Smooth muscle cell (in vitro differentiated cells): ENCODE data around the gene COL23A1. TPM values are rescaled to one million over a fixed set of nuclear protein-coding genes. Genes with fewer than 3 reads are reported as not detected.

ENCODE experiments used
- DNase-seq: peaks from one replicate; lab custom pipeline; 2025; ENCODE audit not compliant: unreplicated experiment; lab: John Stamatoyannopoulos, UW
- H2AFZ ChIP-seq: fragments of 200-600 bp; sonication (generic); 2 replicates; pipeline ENCODE4 v1.6.0; 2016; ENCODE audit warnings: antibody characterized with exemption, low read depth, mild to moderate bottlenecking
- H3F3A ChIP-seq: fragments of 200-600 bp; sonication (generic); 2 replicates; pipeline ENCODE4 v1.6.0; 2017; ENCODE audit warnings: antibody characterized with exemption, low read depth
- H3K27ac ChIP-seq: fragments of 200-600 bp; sonication (generic); 2 replicates; pipeline ENCODE4 v1.5.1; 2016; ENCODE audit warnings: low read depth, mild to moderate bottlenecking
- H3K27me3 ChIP-seq: fragments of 200-600 bp; sonication (generic); 2 replicates; pipeline ENCODE4 v1.6.1; 2016; ENCODE audit warnings: low read depth, mild to moderate bottlenecking
- H3K36me3 ChIP-seq: fragments of 200-600 bp; sonication (generic); 2 replicates; pipeline ENCODE4 v1.5.1; 2016; ENCODE audit warnings: low read depth
- H3K4me1 ChIP-seq: fragments of 200-600 bp; sonication (generic); 2 replicates; pipeline ENCODE4 v1.5.1; 2016; ENCODE audit warnings: low read depth
- H3K4me2 ChIP-seq: fragments of 200-600 bp; sonication (generic); 2 replicates; pipeline ENCODE4 v1.6.0; 2016; ENCODE audit warnings: mild to moderate bottlenecking
- H3K4me3 ChIP-seq: fragments of 200-600 bp; sonication (generic); 2 replicates; pipeline ENCODE4 v1.5.1; 2016; ENCODE audit warnings: mild to moderate bottlenecking
- H3K79me2 ChIP-seq: fragments of 200-600 bp; sonication (generic); 2 replicates; pipeline ENCODE4 v1.6.0; 2016; ENCODE audit warnings: low read depth, mild to moderate bottlenecking
- H3K9ac ChIP-seq: fragments of 200-600 bp; sonication (generic); 2 replicates; pipeline ENCODE4 v1.6.0; 2016; ENCODE audit warnings: low read depth
- H3K9me3 ChIP-seq: fragments of 200-600 bp; sonication (generic); replicated peaks from 2 replicates; pipeline ENCODE4 v1.5.1; 2016; ENCODE audit warnings: low read depth
- H4K20me1 ChIP-seq: fragments of 200-600 bp; sonication (generic); 2 replicates; pipeline ENCODE4 v1.6.0; 2016; ENCODE audit warnings: low read depth
- CTCF ChIP-seq: fragments of 200-600 bp; sonication (generic); IDR thresholded peaks from 2 replicates; pipeline ENCODE4 v1.5.1; 2017; ENCODE audit warnings: borderline replicate concordance, mild to moderate bottlenecking, antibody characterized with exemption; ENCODE audit not compliant: insufficient read depth, poor library complexity, severe bottlenecking
- WGBS: methylation state at CpG from one replicate; pipeline ENCODE4 v1.1.7; 2016; ENCODE audit warnings: low lambda C conversion rate; 5-methylcytosine and 5-hydroxymethylcytosine counted together
- polyA plus RNA-seq: library from polyadenylated mRNA; unstranded; fragments of >200 nt; fragmentation: Nextera tagmentation; extraction: Ambion mirVana; gene quantifications from 2 replicates; pipeline ENCODE4 v1.2.1, GENCODE V29; 2016
- total RNA-seq: library from RNA; depleted of rRNA; stranded (reverse); fragments of >200 nt; gene quantifications from 2 replicates; pipeline ENCODE4 v1.2.3, GENCODE V29; 2014

Gene COL23A1
- total and polyA plus RNA-seq, 2 experiments from 2014 or later = 5.3 to 27.4 TPM

DNA sequence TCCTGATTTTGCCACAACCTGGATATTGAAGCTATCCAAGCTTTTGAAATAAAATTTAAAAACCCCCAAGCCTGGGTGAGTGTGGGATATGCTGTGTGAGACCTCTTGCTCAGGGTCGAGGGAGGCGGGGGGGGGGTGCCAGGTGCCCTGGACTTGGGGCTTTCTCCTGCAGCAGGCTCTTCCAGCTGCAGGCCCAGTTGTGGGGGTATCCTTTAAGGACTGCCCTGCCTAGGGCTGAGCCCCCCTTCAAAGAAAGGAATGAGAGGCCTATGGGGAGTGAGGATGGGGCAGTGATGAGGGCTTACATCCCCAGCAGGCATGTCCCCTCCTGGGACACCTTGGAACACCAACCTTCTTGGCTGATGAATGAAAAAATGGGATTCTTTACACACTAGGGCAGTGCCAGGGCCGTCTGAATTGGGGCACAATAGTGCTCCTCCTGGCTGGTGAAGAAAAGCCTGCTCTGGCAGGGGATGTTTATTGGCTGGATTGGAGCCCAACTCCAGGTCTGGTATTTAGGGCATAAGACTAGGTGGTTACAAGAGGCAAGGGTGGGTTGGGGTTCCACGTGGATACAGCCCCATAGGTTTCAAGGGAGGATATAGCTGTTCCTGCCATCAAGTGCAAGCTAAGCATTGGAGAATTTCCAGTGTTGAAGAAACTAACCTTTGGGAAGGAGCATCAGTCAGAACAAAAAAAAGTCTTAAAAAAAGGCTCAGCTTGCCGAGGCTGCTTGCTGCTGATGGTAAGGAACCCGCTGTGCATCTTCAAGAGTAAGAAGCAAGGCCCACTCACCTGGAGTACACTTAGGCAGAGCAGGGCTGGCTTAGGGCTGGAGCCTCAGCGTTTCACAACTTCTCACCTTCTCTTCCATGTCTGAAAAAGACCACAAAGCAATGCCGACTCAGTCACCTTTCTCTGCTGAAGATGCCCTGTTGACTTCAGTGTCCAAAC, 378.8 kb downstream of the COL23A1 start:
- peaks cover 31% of the 10 kb centered on the region for H3K79me2 ChIP-seq
- no peak overlapping the region for H3K27ac ChIP-seq
- WGBS = 91% methylated on average over 8 of the region's 8 CpGs
- peaks cover 5% of the 10 kb centered on the region for H3K4me1 ChIP-seq
- no peak overlapping the region for H3K9ac ChIP-seq
- no peak overlapping the region for H3K4me3 ChIP-seq
- H4K20me1 ChIP-seq = peaks cover 99% of the 10 kb centered on the region
- no peak for DNase-seq
- no peak for TF ChIP-seq CTCF
- H3K9me3 ChIP-seq = no peaks in the 10 kb centered on the region
- peaks cover 9% of the 10 kb centered on the region for H3K36me3 ChIP-seq
- no peak overlapping the region for H2AFZ ChIP-seq
- H3K27me3 ChIP-seq = no peaks in the 10 kb centered on the region
- peaks cover 45% of the 10 kb centered on the region for H3F3A ChIP-seq
- no peak overlapping the region for H3K4me2 ChIP-seq

GRCh38 chr5:178210686-178211085, 379.5 kb downstream of the COL23A1 start:
- H3F3A ChIP-seq = peaks cover 45% of the 10 kb centered on the region
- over 99% methylated on average over 5 of the region's 5 CpGs for WGBS
- H3K4me2 ChIP-seq = no peak overlapping the region
- no peak for TF ChIP-seq CTCF
- H3K4me3 ChIP-seq = no peak overlapping the region
- H2AFZ ChIP-seq = no peak overlapping the region
- no peak overlapping the region for H3K27ac ChIP-seq
- H3K4me1 ChIP-seq = peaks cover 11% of the 10 kb centered on the region
- H3K9me3 ChIP-seq = no peaks in the 10 kb centered on the region
- DNase-seq = no peak
- H3K27me3 ChIP-seq = no peaks in the 10 kb centered on the region
- H3K9ac ChIP-seq = no peak overlapping the region
- peaks cover 99% of the 10 kb centered on the region for H4K20me1 ChIP-seq
- H3K36me3 ChIP-seq = peaks cover 3% of the 10 kb centered on the region
- peaks cover 38% of the 10 kb centered on the region for H3K79me2 ChIP-seq

DNA sequence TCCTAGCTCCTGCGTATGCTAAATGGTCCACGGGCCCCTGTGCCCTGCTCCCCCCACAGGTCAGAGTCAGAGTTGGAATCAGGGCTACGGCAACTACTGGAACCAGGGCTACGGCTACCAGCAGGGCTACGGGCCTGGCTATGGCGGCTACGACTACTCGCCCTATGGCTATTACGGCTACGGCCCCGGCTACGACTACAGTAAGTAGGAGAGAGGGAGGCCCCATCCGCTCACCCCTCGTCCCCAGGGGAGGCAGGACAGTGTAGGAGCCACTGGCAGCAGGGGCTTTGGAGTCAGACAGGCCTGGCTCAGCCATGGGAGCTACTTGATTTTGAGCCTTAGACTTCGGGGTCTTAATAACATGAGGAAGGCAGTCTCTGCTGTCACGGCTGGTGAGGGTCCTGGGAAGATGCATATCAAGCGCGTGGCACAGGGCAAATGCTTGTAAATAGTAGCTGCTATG, 380.1 kb downstream of the COL23A1 start:
- Histone ChIP-seq H3K4me2 (no peak overlapping the region), H3K4me3 (no peak overlapping the region), H3K36me3 (peaks cover 3% of the 10 kb centered on the region), H3K79me2 (peaks cover 44% of the 10 kb centered on the region), H3K4me1 (peaks cover 11% of the 10 kb centered on the region), H3F3A (peaks cover 49% of the 10 kb centered on the region), H3K9me3 (no peaks in the 10 kb centered on the region), H3K27me3 (no peaks in the 10 kb centered on the region), H4K20me1 (peaks cover 100% of the 10 kb centered on the region), H3K9ac (no peak overlapping the region), H3K27ac (no peak overlapping the region), H2AFZ (no peak overlapping the region)
- 98% methylated on average over 18 of the region's 18 CpGs for WGBS
- TF ChIP-seq CTCF = no peak
- DNase-seq = no peak
